HG03469 (cell line): ENCODE measurements around the gene PCNX2.
"Not testable (repeated sequence)": the region's sequence is repeated elsewhere in the genome, so short reads cannot be mapped to it uniquely, and the experiment has no call there.

ENCODE experiments used
- ATAC-seq: cut with Tn5 transposase; IDR thresholded peaks from one replicate; pipeline ENCODE4 v1.9.1; 2021; ENCODE audit warnings: mild to moderate bottlenecking, moderate library complexity, moderate number of reproducible peaks; ENCODE audit not compliant: unreplicated experiment

PCNX2 gene

GRCh38 chr1:233111731-233112130 lies 183.8 kb downstream of the PCNX2 start:
- ATAC-seq: no peak

GRCh38 chr1:233109096-233109495 lies 186.4 kb downstream of the PCNX2 start:
- ATAC-seq: no peak

- not testable (repeated sequence) for ATAC-seq
These were observed 187.8 kb downstream of the PCNX2 start for GRCh38 chr1:233107716-233108130.

- no peak for ATAC-seq
These were observed 188.3 kb downstream of the PCNX2 start for GRCh38 chr1:233107130-233107660.

- ATAC-seq: no peak
These were observed 190.3 kb downstream of the PCNX2 start for GRCh38 chr1:233105225-233105624.

- ATAC-seq: no peak
These were observed 193.2 kb downstream of the PCNX2 start for GRCh38 chr1:233102341-233102740.

GRCh38 chr1:233097959-233098580 lies 197.5 kb downstream of the PCNX2 start:
- ATAC-seq: no peak

GRCh38 chr1:233097546-233097945 lies 198.0 kb downstream of the PCNX2 start:
- ATAC-seq: no peak

GRCh38 chr1:233094691-233095090 lies 200.8 kb downstream of the PCNX2 start:
- ATAC-seq: no peak

- ATAC-seq: no peak
These were observed 201.3 kb downstream of the PCNX2 start for GRCh38 chr1:233094269-233094668.

GRCh38 chr1:233090746-233091494 lies 204.6 kb downstream of the PCNX2 start:
- no peak for ATAC-seq

- ATAC-seq: no peak
These were observed 206.3 kb downstream of the PCNX2 start for GRCh38 chr1:233089251-233089650.

GRCh38 chr1:233088613-233089012 lies 206.9 kb downstream of the PCNX2 start:
- no peak for ATAC-seq

GRCh38 chr1:233086961-233087881 lies 208.3 kb downstream of the PCNX2 start:
- ATAC-seq: no peak

- no peak for ATAC-seq
These were observed 210.0 kb downstream of the PCNX2 start for GRCh38 chr1:233085566-233085965.

- peak; percentile 68 for ATAC-seq
These were observed 212.6 kb downstream of the PCNX2 start for GRCh38 chr1:233082778-233083550.

GRCh38 chr1:233081735-233082134 lies 213.8 kb downstream of the PCNX2 start:
- ATAC-seq: no peak

- ATAC-seq: not testable (repeated sequence)
These were observed 214.7 kb downstream of the PCNX2 start for GRCh38 chr1:233080827-233081226.

- no peak for ATAC-seq
These were observed 215.2 kb downstream of the PCNX2 start for GRCh38 chr1:233080286-233080685.

GRCh38 chr1:233079574-233079973 lies 216.0 kb downstream of the PCNX2 start:
- ATAC-seq: no peak
